H1 (cell line): ENCODE results near the gene TMEM135. TPM values are rescaled to one million over a fixed set of nuclear protein-coding genes. Genes with fewer than 3 reads are reported as not detected.

Experiments used
- CTCF ChIA-PET: fragments of 300-600 bp; sonication (Branson Sonifier 250); formaldehyde crosslinking; loops from one replicate; lab custom pipeline; 2021; ENCODE audit not compliant: partially characterized antibody; lab: Charles Lee
- POLR2A ChIA-PET: fragments of 300-600 bp; sonication (Branson Sonifier 250); formaldehyde crosslinking; loops from one replicate; lab custom pipeline; 2021; ENCODE audit warnings: inconsistent platforms; ENCODE audit not compliant: partially characterized antibody; lab: Charles Lee
- DNase-seq, 2 experiments: peaks; one replicate each; pipeline versions ENCODE4 v3.0.0 to v3.0.0-alpha.2; 2010 to 2022; ENCODE audit warnings: low spot score in 2 of 2, low read depth in 1 of 2, mixed read lengths in 1 of 2
- FAIRE-seq: peaks from 2 replicates; lab custom pipeline; 2011; peaks lifted over from hg19 to GRCh38; lab: Jason Lieb, UNC
- H2AFZ ChIP-seq: 2 replicates; pipeline ENCODE4 v1.8.1; 2012; ENCODE audit warnings: low read length, inconsistent platforms
- H2AK5ac ChIP-seq: 2 replicates; pipeline ENCODE4 v1.6.1; 2013; ENCODE audit warnings: low read depth, low read length
- H2BK120ac ChIP-seq: replicated peaks from 2 replicates; pipeline ENCODE3; 2013; ENCODE audit warnings: low read depth, low read length, inconsistent platforms
- H2BK12ac ChIP-seq: 2 replicates; pipeline ENCODE4 v1.6.1; 2013; ENCODE audit warnings: low read depth, low read length
- H2BK15ac ChIP-seq: 2 replicates; pipeline ENCODE4 v1.6.1; 2013; ENCODE audit warnings: low read length
- H2BK20ac ChIP-seq: 2 replicates; pipeline ENCODE4 v1.6.1; 2013; ENCODE audit warnings: low read length
- H2BK5ac ChIP-seq: 2 replicates; pipeline ENCODE4 v1.6.1; 2013; ENCODE audit warnings: low read depth, low read length
- H3K14ac ChIP-seq: 2 replicates; pipeline ENCODE4 v1.6.1; 2013; ENCODE audit warnings: inconsistent platforms; ENCODE audit not compliant: insufficient read length
- H3K18ac ChIP-seq: 2 replicates; pipeline ENCODE4 v1.6.1; 2013; ENCODE audit warnings: low read length; ENCODE audit errors: extremely low read depth
- H3K23ac ChIP-seq: 2 replicates; pipeline ENCODE4 v1.6.1; 2013; ENCODE audit warnings: inconsistent platforms; ENCODE audit not compliant: insufficient read length
- H3K23me2 ChIP-seq: 2 replicates; pipeline ENCODE4 v1.6.1; 2013; ENCODE audit warnings: low read depth, low read length
- H3K27ac ChIP-seq: 2 replicates; pipeline ENCODE4 v1.6.1; 2011; ENCODE audit warnings: low read depth, low read length, inconsistent platforms
- H3K27me3 ChIP-seq, 4 experiments: replicated peaks in 1 of 4; 1 replicate in 1 of 4; 2 replicates in 3 of 4; pipeline versions ENCODE4 v1.6.1 to v1.8.1; 2011 to 2013; ENCODE audit warnings: low read length in 3 of 4, mild to moderate bottlenecking in 3 of 4, inconsistent platforms in 2 of 4, mixed read lengths in 2 of 4, moderate library complexity in 1 of 4; ENCODE audit not compliant: control insufficient read depth in 3 of 4, insufficient read depth in 3 of 4; ENCODE audit errors: extremely low read depth in 1 of 4
- H3K36me3 ChIP-seq, 4 experiments: 2 replicates each; pipeline versions ENCODE4 v1.6.1 to v1.8.1; 2011 to 2013; ENCODE audit warnings: mild to moderate bottlenecking in 4 of 4, low read length in 3 of 4, moderate library complexity in 2 of 4, control low read depth in 1 of 4, inconsistent platforms in 1 of 4; ENCODE audit not compliant: insufficient read depth in 4 of 4, control insufficient read depth in 2 of 4
- H3K4ac ChIP-seq: replicated peaks from 2 replicates; pipeline ENCODE3; 2013; ENCODE audit warnings: low read length, low read depth, mixed read lengths, inconsistent platforms; ENCODE audit not compliant: insufficient read length
- H3K4me1 ChIP-seq, 4 experiments: replicated peaks in 1 of 4; 1 replicate in 1 of 4; 2 replicates in 3 of 4; pipeline versions ENCODE4 v1.6.1 to v1.8.1; 2011 to 2013; ENCODE audit warnings: low read length in 3 of 4, inconsistent platforms in 2 of 4, mixed read lengths in 1 of 4; ENCODE audit not compliant: insufficient read depth in 4 of 4, control insufficient read depth in 3 of 4
- H3K4me2 ChIP-seq, 2 experiments: 2 replicates each; pipeline versions ENCODE4 v1.6.1 to v1.8.1; 2011 to 2013; ENCODE audit warnings: low read depth in 2 of 2, low read length in 2 of 2, control low read depth in 1 of 2, inconsistent platforms in 1 of 2, mild to moderate bottlenecking in 1 of 2; ENCODE audit not compliant: insufficient read depth in 1 of 2
- H3K4me3 ChIP-seq, 4 experiments: fragments of 200-600, 300-600 bp in 1 of 4; sonication (generic), shearing (Covaris generic), sonication (Bioruptor Twin) in 1 of 4; 2 replicates each; pipeline versions ENCODE4 v1.5.1 to v1.8.1; 2011 to 2016; ENCODE audit warnings: low read length in 4 of 4, low read depth in 3 of 4, control low read depth in 2 of 4, inconsistent platforms in 2 of 4, mild to moderate bottlenecking in 2 of 4, mixed read lengths in 1 of 4, moderate library complexity in 1 of 4; ENCODE audit not compliant: insufficient read depth in 2 of 4; ENCODE audit errors: extremely low read depth in 1 of 4
- H3K56ac ChIP-seq: replicated peaks from 2 replicates; pipeline ENCODE3; 2013; ENCODE audit warnings: low read depth, mild to moderate bottlenecking, mixed read lengths, low read length, inconsistent platforms; ENCODE audit not compliant: insufficient read length
- H3K79me1 ChIP-seq: 2 replicates; pipeline ENCODE4 v1.6.1; 2013; ENCODE audit warnings: low read depth, low read length, control low read depth
- H3K79me2 ChIP-seq, 2 experiments: 2 replicates each; pipeline versions ENCODE4 v1.6.1 to v1.8.1; 2012 to 2013; ENCODE audit warnings: low read length in 2 of 2, mild to moderate bottlenecking in 2 of 2, inconsistent platforms in 1 of 2; ENCODE audit not compliant: insufficient read depth in 2 of 2, control insufficient read depth in 1 of 2
- H3K9ac ChIP-seq, 4 experiments: replicated peaks in 1 of 4; 1 replicate in 1 of 4; 2 replicates in 3 of 4; pipeline versions ENCODE4 v1.6.1 to v1.8.1; 2011 to 2013; ENCODE audit warnings: low read depth in 3 of 4, low read length in 3 of 4, control low read depth in 2 of 4, mild to moderate bottlenecking in 2 of 4, moderate library complexity in 2 of 4, inconsistent platforms in 1 of 4; ENCODE audit errors: extremely low read depth in 1 of 4
- H3K9me3 ChIP-seq, 2 experiments: 2 replicates each; pipeline versions ENCODE4 v1.6.1 to v1.8.1; 2012 to 2013; ENCODE audit warnings: mild to moderate bottlenecking in 2 of 2, moderate library complexity in 2 of 2, control low read depth in 1 of 2, inconsistent platforms in 1 of 2, low read depth in 1 of 2, low read length in 1 of 2, mixed read lengths in 1 of 2; ENCODE audit not compliant: insufficient read depth in 2 of 2
- H4K20me1 ChIP-seq, 2 experiments: replicated peaks in 1 of 2; 2 replicates each; pipeline versions ENCODE3 to v1.8.1; 2011 to 2013; ENCODE audit warnings: inconsistent platforms in 2 of 2, low read length in 2 of 2, mild to moderate bottlenecking in 1 of 2; ENCODE audit not compliant: insufficient read depth in 2 of 2, control insufficient read depth in 1 of 2
- H4K5ac ChIP-seq: 2 replicates; pipeline ENCODE4 v1.6.1; 2013; ENCODE audit warnings: low read length, low read depth, mixed read lengths, inconsistent platforms; ENCODE audit not compliant: insufficient read length
- H4K8ac ChIP-seq: 2 replicates; pipeline ENCODE4 v1.8.0; 2013; ENCODE audit warnings: mild to moderate bottlenecking, moderate library complexity, low read length, inconsistent platforms; ENCODE audit not compliant: insufficient read depth; ENCODE audit errors: extremely low read depth
- H4K91ac ChIP-seq: replicated peaks from 2 replicates; pipeline ENCODE3; 2013; ENCODE audit warnings: low read length, mixed read lengths, inconsistent platforms; ENCODE audit not compliant: insufficient read length
- CEBPB ChIP-seq: IDR thresholded peaks from 2 replicates; pipeline ENCODE4 v1.6.1; 2012; ENCODE audit warnings: low read depth, low read length
- GABPA ChIP-seq: IDR thresholded peaks from 2 replicates; pipeline ENCODE4 v1.6.1; 2011; ENCODE audit warnings: mild to moderate bottlenecking, low read length, moderate library complexity, borderline replicate concordance; ENCODE audit not compliant: insufficient read depth
- KDM5A ChIP-seq: fragments of 200-600 bp; IDR thresholded peaks from 2 replicates; pipeline ENCODE4 v1.7.1; 2012; ENCODE audit warnings: mild to moderate bottlenecking, low read length, inconsistent platforms, mixed read lengths
- POLR2A ChIP-seq, 2 experiments: IDR thresholded peaks; 1 replicate in 1 of 2; 2 replicates in 1 of 2; pipeline ENCODE4 v1.6.1; 2011; ENCODE audit warnings: low read depth in 2 of 2, low read length in 2 of 2, mild to moderate bottlenecking in 2 of 2; ENCODE audit errors: control extremely low read depth in 1 of 2
- POLR2AphosphoS5 ChIP-seq: IDR thresholded peaks from 2 replicates; pipeline ENCODE4 v1.6.1; 2011; ENCODE audit warnings: low read depth, low read length
- RAD21 ChIP-seq, 2 experiments: IDR thresholded peaks in 1 of 2; conservative IDR thresholded peaks in 1 of 2; 2 replicates each; pipeline ENCODE4 v1.6.1; 2011; ENCODE audit warnings: low read depth in 2 of 2, low read length in 2 of 2, improper control_type of control experiment in 1 of 2, inconsistent platforms in 1 of 2, mild to moderate bottlenecking in 1 of 2, moderate library complexity in 1 of 2
- RNF2 ChIP-seq: fragments of 200-900, 300-1000 bp; sonication (generic); IDR thresholded peaks from 2 replicates; pipeline ENCODE4 v1.7.1; 2016; ENCODE audit warnings: borderline replicate concordance, low read depth, mild to moderate bottlenecking, antibody characterized with exemption, low read length; ENCODE audit not compliant: poor library complexity, severe bottlenecking; ENCODE audit errors: missing control alignments
- SAP30 ChIP-seq: fragments of 300-600 bp; sonication (generic); IDR thresholded peaks from 2 replicates; pipeline ENCODE4 v1.7.1; 2012; ENCODE audit warnings: low read length, moderate library complexity, mild to moderate bottlenecking, inconsistent platforms; ENCODE audit not compliant: insufficient read depth, insufficient replicate concordance
- ZNF274 ChIP-seq: IDR thresholded peaks from 2 replicates; pipeline ENCODE4 v1.7.0; 2012; ENCODE audit warnings: low read length, borderline replicate concordance; ENCODE audit errors: extremely low read depth
- WGBS, 2 experiments: shearing (Covaris generic) in 1 of 2; methylation state at CpG; one replicate each; pipeline versions ENCODE4 v1.1.6 to v1.1.7; 2013 to 2015; ENCODE audit warnings: low lambda C conversion rate in 2 of 2, mixed read lengths in 2 of 2, inconsistent platforms in 1 of 2, low coverage in 1 of 2, missing lambda C conversion rate in 1 of 2; ENCODE audit not compliant: insufficient replicate concordance in 2 of 2, insufficient coverage in 1 of 2, insufficient read length in 1 of 2; ENCODE audit errors: extremely low coverage in 1 of 2, missing lambda C conversion rate in 1 of 2; 5-methylcytosine and 5-hydroxymethylcytosine counted together
- polyA plus RNA-seq, 7 experiments: library from polyadenylated mRNA; depleted of rRNA in 3 of 7; stranded (reverse) in 5 of 7; unstranded in 2 of 7; fragments of >200 nt in 5 of 7; fragments of 200-250 nt in 2 of 7; gene quantifications; 1 replicate in 5 of 7; 2 replicates in 1 of 7; 4 replicates in 1 of 7; pipeline versions ENCODE4 v1.2.1 to v1.2.3, GENCODE V29; 2011 to 2013; ENCODE audit warnings: missing spikeins in 2 of 7, mixed read lengths in 2 of 7
- total RNA-seq: library from RNA; stranded (reverse); fragmentation: NEBNext Ultra II Directional; extraction: Animal tissue kit (Norgen Biotek cat#: 25700); gene quantifications from 2 replicates; pipeline ENCODE4 v1.2.1, GENCODE V29; 2021
- TF ChIP-seq, protein P1 (sequence below): IDR thresholded peaks from 2 replicates; pipeline ENCODE4 v1.6.1; 2012; ENCODE audit warnings: inconsistent platforms

TMEM135 gene
- total and polyA plus RNA-seq, 2 of the 8 experiments (the other 6 are each of a cell fraction or from before 2014, with no cell fraction given) = 9.3 to 31.3 TPM

- no peak for DNase-seq
- CTCF ChIA-PET = no interaction called here
- Histone ChIP-seq H3K23ac (no peak overlapping the region), H3K14ac (no peak overlapping the region), H2BK15ac (no peak overlapping the region), H3K18ac (no peak overlapping the region), H3K4ac (no peak overlapping the region), H4K20me1 (no peaks in the 10 kb centered on the region), H3K4me3 (no peak overlapping the region), H2BK120ac (no peak overlapping the region), H3K79me2 (peaks cover 0 to 18% of the 10 kb centered on the region in 2 experiments; a peak in 2 of 4 replicates), H2BK12ac (no peak overlapping the region; the same call in 1 of the 2 replicates), H4K8ac (no peak overlapping the region), H3K56ac (no peak overlapping the region), H4K91ac (no peak overlapping the region), H2AFZ (no peak overlapping the region), H2BK20ac (no peak overlapping the region), H3K27ac (no peak overlapping the region), H2AK5ac (no peak overlapping the region), H3K9ac (no peak overlapping the region), H3K4me1 (peaks cover 0 to 6% (median 0%) of the 10 kb centered on the region in 4 experiments; a peak in 2 of 7 replicates), H4K5ac (peak overlapping the region; percentile 69), H3K23me2 (no peaks in the 10 kb centered on the region), H3K4me2 (peak overlapping the region in 1 of 2 experiments; percentile 1; a peak in 1 of 4 replicates), H3K9me3 (no peaks in the 10 kb centered on the region; a peak in 1 of 4 replicates), H3K36me3 (peaks cover 0 to 3% (median 0%) of the 10 kb centered on the region in 4 experiments; a peak in 2 of 8 replicates), H2BK5ac (no peak overlapping the region), H3K79me1 (no peaks in the 10 kb centered on the region), H3K27me3 (no peaks in the 10 kb centered on the region)
- WGBS, 2 experiments = 91% methylated on average over 2 of the region's 2 CpGs; no CpG with 5 or more reads in 1 of the 2 experiments
- FAIRE-seq = peak; percentile 60
- TF ChIP-seq RAD21 (IDR thresholded peaks at IDR 0.05 in 1 of 2, conservative IDR thresholded peaks at IDR 0.05 in 1 of 2; ENCODE audit: low read depth in 2 of 2, low read length in 2 of 2) (no peak), CEBPB (no peak), POLR2AphosphoS5 (no peak), SAP30 (no peak), RNF2 (no peak), POLR2A (IDR thresholded peaks at IDR 0.05; ENCODE audit: control extremely low read depth in 1 of 2, low read depth in 2 of 2, low read length in 2 of 2) (no peak), GABPA (no peak), KDM5A (no peak), ZNF274 (no peak)
- TF ChIP-seq, protein P1, sequence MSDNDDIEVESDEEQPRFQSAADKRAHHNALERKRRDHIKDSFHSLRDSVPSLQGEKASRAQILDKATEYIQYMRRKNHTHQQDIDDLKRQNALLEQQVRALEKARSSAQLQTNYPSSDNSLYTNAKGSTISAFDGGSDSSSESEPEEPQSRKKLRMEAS = no peak
- POLR2A ChIA-PET = interaction anchor here (0.6 to 1.7 kb wide), 2 partner anchors 9 to 171 kb away, joined by 3 to 7 read pairs; partner anchors contain the start of gene TMEM135
These were observed 9.1 kb downstream of the TMEM135 start for GRCh38 chr11:87046824-87047223.
